LNCaP clone FGC (cell line): ENCODE results near the gene CACNG4.

Experiments used
- DNase-seq: peaks from one replicate; pipeline ENCODE4 v3.0.0-alpha.2; 2011; ENCODE audit warnings: low read depth
- H3K4me3 ChIP-seq: 2 replicates; pipeline ENCODE4 v1.5.1; 2011; ENCODE audit warnings: mild to moderate bottlenecking, low read depth, low read length, control low read depth
- CTCF ChIP-seq: IDR thresholded peaks from 2 replicates; pipeline ENCODE4 v1.5.1; 2012; ENCODE audit warnings: mild to moderate bottlenecking; ENCODE audit not compliant: control insufficient read depth, insufficient read depth; ENCODE audit errors: extremely low read depth

Gene CACNG4

GRCh38 chr17:66978514-66979061, 14.1 kb downstream of the CACNG4 start:
- no peak overlapping the region for H3K4me3 ChIP-seq
- DNase-seq: no peak
- no peak for TF ChIP-seq CTCF

GRCh38 chr17:66980896-66981295, 16.4 kb downstream of the CACNG4 start:
- H3K4me3 ChIP-seq: no peak overlapping the region
- no peak for DNase-seq
- TF ChIP-seq CTCF: no peak

GRCh38 chr17:66981983-66982508, 17.5 kb downstream of the CACNG4 start:
- TF ChIP-seq CTCF: no peak
- no peak overlapping the region for H3K4me3 ChIP-seq
- DNase-seq: no peak

- no peak for TF ChIP-seq CTCF
- no peak for DNase-seq
- no peak overlapping the region for H3K4me3 ChIP-seq
Observed at GRCh38 chr17:66983414-66984021, 19.0 kb downstream of the CACNG4 start.

- H3K4me3 ChIP-seq: no peak overlapping the region
- TF ChIP-seq CTCF: no peak
- no peak for DNase-seq
Observed at GRCh38 chr17:66984730-66985129, 20.2 kb downstream of the CACNG4 start.

GRCh38 chr17:66985338-66986237, 21.1 kb downstream of the CACNG4 start:
- DNase-seq: no peak
- no peak for TF ChIP-seq CTCF
- H3K4me3 ChIP-seq: no peak overlapping the region
